Fibroblast of lung (primary cell): Measurements from ENCODE around the gene NDP. TPM values are rescaled to one million over a fixed set of nuclear protein-coding genes. Genes with fewer than 3 reads are reported as not detected.

Experiments
- DNase-seq, 2 donors: peaks; one replicate each; pipeline versions ENCODE4 v3.0.0 to v3.0.0-alpha.2; 2010; ENCODE audit warnings: low read depth in 2 of 2
- H2AFZ ChIP-seq: 2 replicates; pipeline ENCODE4 v1.5.1; 2012; ENCODE audit warnings: low read length, control low read depth, inconsistent platforms
- H3K27ac ChIP-seq: 2 replicates; pipeline ENCODE4 v1.5.1; 2011; ENCODE audit warnings: low read length, control low read depth; ENCODE audit not compliant: insufficient read depth
- H3K27me3 ChIP-seq: 2 replicates; pipeline ENCODE4 v1.5.1; 2011; ENCODE audit warnings: mild to moderate bottlenecking, low read length; ENCODE audit not compliant: control insufficient read depth, insufficient read depth
- H3K36me3 ChIP-seq: 2 replicates; pipeline ENCODE4 v1.5.1; 2011; ENCODE audit warnings: low read length; ENCODE audit not compliant: control insufficient read depth, insufficient read depth
- H3K4me1 ChIP-seq: 2 replicates; pipeline ENCODE4 v1.5.1; 2011; ENCODE audit warnings: low read length; ENCODE audit not compliant: control insufficient read depth, insufficient read depth; ENCODE audit errors: extremely low read depth
- H3K4me2 ChIP-seq: 2 replicates; pipeline ENCODE4 v1.5.1; 2011; ENCODE audit warnings: low read length, control low read depth; ENCODE audit not compliant: insufficient read depth; ENCODE audit errors: extremely low read depth
- H3K4me3 ChIP-seq, 4 experiments: fragments of 200-600 bp in 1 of 4; sonication (generic) in 1 of 4; replicated peaks in 1 of 4; 2 replicates each; pipeline ENCODE4 v1.5.1; 2011 to 2016; ENCODE audit warnings: low read length in 4 of 4, low read depth in 3 of 4, mild to moderate bottlenecking in 3 of 4, control low read depth in 2 of 4, inconsistent platforms in 1 of 4, mixed read lengths in 1 of 4; ENCODE audit not compliant: insufficient read depth in 1 of 4; ENCODE audit errors: control extremely low read depth in 1 of 4
- H3K79me2 ChIP-seq: 2 replicates; pipeline ENCODE4 v1.5.1; 2012; ENCODE audit warnings: mild to moderate bottlenecking, low read length, inconsistent platforms; ENCODE audit not compliant: control insufficient read depth, insufficient read depth
- H3K9ac ChIP-seq: 2 replicates; pipeline ENCODE4 v1.5.1; 2011; ENCODE audit warnings: mild to moderate bottlenecking, low read length, control low read depth; ENCODE audit not compliant: insufficient read depth
- H3K9me3 ChIP-seq: 2 replicates; pipeline ENCODE4 v1.5.1; 2012; ENCODE audit warnings: low read depth, low read length; ENCODE audit not compliant: control insufficient read depth, insufficient read depth
- H4K20me1 ChIP-seq: 2 replicates; pipeline ENCODE4 v1.5.1; 2011; ENCODE audit warnings: low read length; ENCODE audit not compliant: control insufficient read depth, insufficient read depth; ENCODE audit errors: extremely low read depth
- CTCF ChIP-seq, 2 donors: IDR thresholded peaks in 1 of 2; conservative IDR thresholded peaks in 1 of 2; 1 replicate in 1 of 2; 2 replicates in 1 of 2; pipeline ENCODE4 v1.5.1; 2011 to 2012; ENCODE audit warnings: low read length in 2 of 2, control low read depth in 1 of 2, inconsistent platforms in 1 of 2, low read depth in 1 of 2, mild to moderate bottlenecking in 1 of 2
- EZH2 ChIP-seq: IDR thresholded peaks from 2 replicates; pipeline ENCODE4 v1.5.1; 2012; ENCODE audit warnings: low read length, control low read depth, mild to moderate bottlenecking; ENCODE audit errors: missing control alignments
- polyA plus RNA-seq, 2 donors: library from polyadenylated mRNA; depleted of rRNA in 1 of 2; stranded (reverse) in 1 of 2; unstranded in 1 of 2; fragments of >200 nt; gene quantifications; 2 replicates each; pipeline ENCODE4 v1.2.1, GENCODE V29; 2011 to 2012; ENCODE audit warnings: missing spikeins in 1 of 2
- total RNA-seq: library from RNA; depleted of rRNA; stranded (reverse); fragments of >200 nt; gene quantifications from 2 replicates; pipeline ENCODE4 v1.2.1, GENCODE V29; 2014

NDP gene
- total and polyA plus RNA-seq, 2 donors (not counting 1 experiment from before 2014, with no cell fraction given) = 0.79 to 5.3 TPM

- DNase-seq = no peak
- Histone ChIP-seq H3K4me3 (no peak overlapping the region), H3K4me1 (no peaks in the 10 kb centered on the region), H3K27ac (no peak overlapping the region), H3K79me2 (no peaks in the 10 kb centered on the region), H3K27me3 (no peaks in the 10 kb centered on the region), H2AFZ (no peak overlapping the region), H4K20me1 (no peaks in the 10 kb centered on the region), H3K9ac (no peak overlapping the region), H3K36me3 (no peaks in the 10 kb centered on the region), H3K9me3 (no peaks in the 10 kb centered on the region), H3K4me2 (no peak overlapping the region)
- no peak for TF ChIP-seq CTCF (conservative IDR thresholded peaks at IDR 0.05 in 1 of 2, IDR thresholded peaks at IDR 0.05 in 1 of 2; ENCODE audit: low read depth in 1 of 2, low read length in 2 of 2)
Measured at GRCh38 chrX:43998374-43998773, 25.2 kb upstream of the NDP start.

GRCh38 chrX:43996491-43996890 lies 23.3 kb upstream of the NDP start:
- no peaks in the 10 kb centered on the region for H3K27me3 ChIP-seq
- TF ChIP-seq CTCF (conservative IDR thresholded peaks at IDR 0.05 in 1 of 2, IDR thresholded peaks at IDR 0.05 in 1 of 2; ENCODE audit: low read depth in 1 of 2, low read length in 2 of 2) (no peak), EZH2 (no peak)
- no peaks in the 10 kb centered on the region for H3K36me3 ChIP-seq
- H2AFZ ChIP-seq = no peak overlapping the region
- DNase-seq = no peak
- H3K9me3 ChIP-seq = no peaks in the 10 kb centered on the region
- H3K9ac ChIP-seq = no peak overlapping the region
- H3K27ac ChIP-seq = no peak overlapping the region
- H3K4me1 ChIP-seq = no peaks in the 10 kb centered on the region
- H3K79me2 ChIP-seq = no peaks in the 10 kb centered on the region
- H3K4me3 ChIP-seq = no peak overlapping the region
- no peak overlapping the region for H3K4me2 ChIP-seq
- no peaks in the 10 kb centered on the region for H4K20me1 ChIP-seq

- H3K9ac ChIP-seq = no peak overlapping the region
- no peaks in the 10 kb centered on the region for H3K9me3 ChIP-seq
- no peak overlapping the region for H3K4me3 ChIP-seq
- no peaks in the 10 kb centered on the region for H3K79me2 ChIP-seq
- H3K4me1 ChIP-seq = no peaks in the 10 kb centered on the region
- no peaks in the 10 kb centered on the region for H3K27me3 ChIP-seq
- no peaks in the 10 kb centered on the region for H3K36me3 ChIP-seq
- no peak overlapping the region for H3K27ac ChIP-seq
- no peak overlapping the region for H3K4me2 ChIP-seq
- no peak overlapping the region for H2AFZ ChIP-seq
- DNase-seq = peak in 1 of 2 donors; percentile 47
- TF ChIP-seq CTCF (conservative IDR thresholded peaks at IDR 0.05 in 1 of 2, IDR thresholded peaks at IDR 0.05 in 1 of 2; ENCODE audit: low read depth in 1 of 2, low read length in 2 of 2) (no peak), EZH2 (no peak)
- H4K20me1 ChIP-seq = no peaks in the 10 kb centered on the region
Measured at GRCh38 chrX:43986083-43986482, 12.9 kb upstream of the NDP start.
